ENCODE data around the gene CD74.

GRCh38 chr5:150394912-150395687 is 17.6 kb downstream of the CD74 start:
- TF ChIP-seq POLR2A (IDR thresholded peaks at IDR 0.05; ENCODE audit: low read depth, low read length) = peak; percentile 68
- TF ChIP-seq MYC (IDR thresholded peaks at IDR 0.05; ENCODE audit: insufficient read depth, insufficient read length, insufficient replicate concordance, low read length, severe bottlenecking) = no peak

Measured in GM12878 (cell line).